SIG-M5 treated with dmso at 0.1 percent for 504 hours (cell line): ENCODE results near the gene ADCY7.

Experiments
- DNase-seq: peaks from one replicate; lab custom pipeline; 2025; ENCODE audit not compliant: unreplicated experiment; lab: John Stamatoyannopoulos, UW

ADCY7 gene

GRCh38 chr16:50310308-50311133 is 44.2 kb downstream of the ADCY7 start:
- DNase-seq = no peak

GRCh38 chr16:50311134-50311528 is 44.8 kb downstream of the ADCY7 start:
- no peak for DNase-seq

GRCh38 chr16:50311891-50312501 is 45.6 kb downstream of the ADCY7 start:
- DNase-seq = no peak

GRCh38 chr16:50313596-50314478 is 47.5 kb downstream of the ADCY7 start:
- no peak for DNase-seq

GRCh38 chr16:50314665-50315064 is 48.3 kb downstream of the ADCY7 start:
- DNase-seq = no peak

- no peak for DNase-seq
These were observed 49.1 kb downstream of the ADCY7 start for GRCh38 chr16:50315346-50315997.

- no peak for DNase-seq
These were observed 49.9 kb downstream of the ADCY7 start for GRCh38 chr16:50316102-50316847.

- DNase-seq = no peak
These were observed 50.7 kb downstream of the ADCY7 start for GRCh38 chr16:50316848-50317630.

DNA sequence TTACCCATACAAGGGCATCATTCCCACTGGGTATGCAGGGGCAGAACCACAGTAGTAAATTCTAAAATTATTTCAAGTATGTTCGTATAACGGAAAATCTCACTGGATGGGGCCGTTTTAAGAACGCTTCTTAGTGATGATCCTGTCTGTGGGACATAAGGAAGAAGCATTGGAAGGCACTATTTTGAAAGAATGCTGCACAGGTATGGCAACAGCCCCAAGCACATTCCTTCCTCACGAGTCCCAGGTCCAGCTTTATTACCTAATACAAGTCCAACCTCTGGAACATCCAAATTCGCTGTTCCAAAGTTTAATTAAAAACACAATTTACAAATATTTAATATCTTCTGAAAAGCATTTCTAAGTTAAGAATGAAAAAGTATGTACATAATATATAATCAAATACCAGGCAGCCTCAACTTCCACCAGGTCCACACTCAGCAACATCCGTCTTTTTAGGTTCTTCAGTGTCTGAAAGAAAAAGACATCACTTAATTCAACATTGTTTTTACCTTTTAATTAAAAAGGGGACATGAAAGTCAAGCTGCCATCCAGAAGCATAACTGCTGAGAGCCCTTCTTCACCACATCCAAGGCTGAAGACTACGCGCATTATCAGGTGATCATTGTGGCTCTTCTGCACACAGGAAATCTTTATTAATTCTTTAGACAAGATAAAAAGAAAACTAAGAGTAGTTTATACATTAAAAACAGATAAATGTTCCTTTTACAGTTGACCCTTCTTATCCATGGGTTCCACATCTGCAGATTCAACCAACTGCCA is 52.6 kb downstream of the ADCY7 start:
- DNase-seq = no peak

DNA sequence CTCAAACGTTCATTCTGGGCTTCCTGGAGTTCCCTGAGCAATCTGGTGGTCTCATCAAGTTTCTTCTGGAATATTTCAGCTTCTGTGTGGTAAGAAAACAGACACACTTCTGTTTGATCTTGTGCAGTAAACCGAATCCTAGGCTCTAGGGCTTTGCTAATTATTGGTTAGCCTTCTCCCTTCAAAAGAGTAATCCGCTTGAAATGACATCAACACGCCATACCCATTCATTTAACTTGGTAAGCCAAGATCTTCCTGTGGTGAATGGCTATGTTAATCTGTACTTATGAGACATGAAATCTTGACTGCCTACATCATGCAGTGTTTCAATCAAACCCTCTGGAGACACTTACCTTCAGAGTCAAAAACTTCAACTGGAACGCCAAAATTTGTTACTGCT is 54.0 kb downstream of the ADCY7 start:
- DNase-seq = no peak

- no peak for DNase-seq
These were observed 56.0 kb downstream of the ADCY7 start for GRCh38 chr16:50322333-50322732.

DNA sequence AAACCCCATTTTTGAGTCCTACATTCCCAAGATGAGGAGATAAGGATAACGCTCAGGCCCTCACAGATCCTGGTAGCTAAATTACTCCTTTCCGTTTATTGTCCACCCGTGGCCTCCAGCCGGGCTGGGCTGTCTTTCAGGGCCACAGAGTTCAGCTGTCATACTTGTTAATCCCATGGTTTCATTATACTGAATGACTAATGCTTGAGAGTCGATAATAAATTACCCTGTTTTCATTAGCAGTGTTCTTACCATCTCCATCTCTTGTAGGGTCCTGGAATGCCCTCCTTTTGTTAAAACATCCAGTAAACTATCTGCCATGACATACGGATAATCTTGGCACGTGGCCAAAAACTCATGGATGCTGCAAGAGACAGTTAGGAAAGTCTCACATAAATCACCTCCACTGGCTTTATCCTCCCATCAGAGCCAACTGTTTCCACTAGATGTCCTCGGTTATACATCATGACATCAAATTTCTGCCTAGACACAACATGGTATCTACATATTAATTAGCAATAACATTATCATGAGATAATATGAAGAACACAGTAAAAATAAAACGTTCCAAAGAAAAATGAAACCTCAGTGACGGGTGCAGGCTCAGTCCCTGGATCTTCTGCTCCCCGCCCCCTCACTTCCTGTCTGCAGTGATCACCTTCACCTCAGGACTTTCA is 57.1 kb downstream of the ADCY7 start:
- no peak for DNase-seq

DNA sequence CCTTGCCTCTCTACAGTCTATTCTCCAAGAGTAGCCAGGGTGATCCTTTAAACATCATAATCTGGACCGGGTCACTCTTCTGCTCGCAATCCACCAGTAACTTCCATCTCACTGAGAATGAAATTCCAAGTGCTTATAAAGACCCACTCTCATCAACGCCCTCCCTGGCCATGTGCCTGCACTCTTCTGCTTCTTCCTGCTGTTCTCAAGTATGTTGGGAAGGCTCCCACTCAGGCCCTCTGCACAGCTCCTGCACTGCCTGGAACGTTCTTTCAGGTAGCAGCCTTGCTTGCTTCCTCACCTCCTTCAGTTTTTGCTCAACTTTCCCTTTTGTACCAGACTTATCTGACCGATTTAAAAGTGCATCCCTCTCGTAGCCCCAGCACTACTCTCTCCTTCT is 58.0 kb downstream of the ADCY7 start:
- DNase-seq = no peak

- DNase-seq = no peak
These were observed 59.9 kb downstream of the ADCY7 start for GRCh38 chr16:50326264-50326663.

GRCh38 chr16:50326835-50327465 is 60.6 kb downstream of the ADCY7 start:
- peak; percentile 20 for DNase-seq

GRCh38 chr16:50329446-50330189 is 63.3 kb downstream of the ADCY7 start:
- DNase-seq = no peak

DNA sequence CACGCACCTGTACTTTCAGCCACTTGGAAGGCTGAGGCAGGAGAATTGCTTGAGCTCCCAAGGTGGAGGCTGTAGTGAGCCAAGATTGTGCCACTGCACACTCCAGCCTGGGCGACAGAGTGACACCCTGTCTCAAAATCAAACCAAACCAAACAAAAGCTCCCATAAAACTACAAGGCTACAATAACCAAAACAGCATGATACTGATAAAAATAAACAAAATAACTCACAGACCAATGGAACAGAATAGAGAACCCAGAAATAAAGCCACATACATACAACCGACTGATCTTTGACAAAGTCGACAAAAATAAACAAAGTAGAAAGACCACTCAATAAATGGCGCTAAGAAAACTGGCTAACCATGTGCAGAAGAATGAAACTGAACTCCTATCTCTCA is 65.2 kb downstream of the ADCY7 start:
- no peak for DNase-seq
